Immature natural killer cell (primary cell): ENCODE data around the gene CAPN12. TPM values are rescaled to one million over a fixed set of nuclear protein-coding genes. Genes with fewer than 3 reads are reported as not detected.

Experiments
- DNase-seq, 3 donors: peaks; one replicate each; pipeline ENCODE4 v3.0.0; 2022; ENCODE audit warnings: mixed read lengths in 1 of 3
- H3K27ac Mint-ChIP-seq, 6 donors: one replicate each; pipeline ENCODE4 v1.8.0; 2020; ENCODE audit warnings: mixed read lengths in 6 of 6, mild to moderate bottlenecking in 5 of 6, inconsistent platforms in 4 of 6, moderate library complexity in 3 of 6
- H3K27me3 Mint-ChIP-seq, 3 donors: one replicate each; pipeline ENCODE4 v1.8.0; 2020 to 2021; ENCODE audit warnings: low read depth in 3 of 3, mild to moderate bottlenecking in 3 of 3, mixed read lengths in 3 of 3, moderate library complexity in 3 of 3, inconsistent platforms in 1 of 3
- H3K36me3 Mint-ChIP-seq, 3 donors: one replicate each; pipeline ENCODE4 v1.8.0; 2020; ENCODE audit warnings: mixed read lengths in 3 of 3, inconsistent platforms in 2 of 3, mild to moderate bottlenecking in 2 of 3
- H3K4me1 Mint-ChIP-seq, 2 donors: one replicate each; pipeline ENCODE4 v1.8.0; 2020; ENCODE audit warnings: inconsistent platforms in 2 of 2, mild to moderate bottlenecking in 2 of 2, mixed read lengths in 2 of 2, moderate library complexity in 1 of 2
- H3K4me3 Mint-ChIP-seq, 5 donors: one replicate each; pipeline ENCODE4 v1.8.0; 2020; ENCODE audit warnings: mild to moderate bottlenecking in 5 of 5, mixed read lengths in 5 of 5, inconsistent platforms in 3 of 5, moderate library complexity in 3 of 5
- H3K9me3 Mint-ChIP-seq, 6 donors: one replicate each; pipeline ENCODE4 v1.8.0; 2020; ENCODE audit warnings: mild to moderate bottlenecking in 6 of 6, mixed read lengths in 6 of 6, inconsistent platforms in 4 of 6, moderate library complexity in 3 of 6
- polyA plus RNA-seq, 3 donors: library from polyadenylated mRNA; unstranded; fragments of 300-500 nt; fragmentation: Illumina TruSeq; gene quantifications; one replicate each; pipeline ENCODE4 v1.2.3, GENCODE V29; 2021

CAPN12 gene
- polyA plus RNA-seq, 3 donors from 2014 or later = 25.7 to 72.8 (median 55.1) TPM

DNA sequence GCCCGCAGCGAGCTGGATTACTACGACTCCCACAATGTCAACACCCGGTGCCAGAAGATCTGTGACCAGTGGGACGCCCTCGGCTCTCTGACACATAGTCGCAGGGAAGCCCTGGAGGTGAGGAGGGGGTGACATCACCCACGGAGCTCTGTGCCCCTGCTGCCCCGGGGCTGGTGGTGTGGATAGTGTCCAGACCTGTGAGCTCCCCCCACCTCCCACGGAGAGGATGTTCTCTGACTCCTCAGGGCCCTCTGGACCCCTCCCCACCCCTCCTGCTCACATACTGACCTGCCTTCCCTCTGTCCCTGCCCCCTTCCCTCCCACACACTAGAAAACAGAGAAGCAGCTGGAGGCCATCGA lies 20.7 kb downstream of the CAPN12 start:
- peak overlapping the region in 3 of 6 donors; percentile 29 to 68 (median 66) for H3K27ac Mint-ChIP-seq
- no peaks in the 10 kb centered on the region for H3K9me3 Mint-ChIP-seq
- H3K4me1 Mint-ChIP-seq = peaks cover 24 to 33% of the 10 kb centered on the region in 2 donors
- no peak for DNase-seq
- H3K27me3 Mint-ChIP-seq = peaks cover 5 to 14% (median 6%) of the 10 kb centered on the region in 3 donors
- H3K4me3 Mint-ChIP-seq = no peak overlapping the region
- H3K36me3 Mint-ChIP-seq = peaks cover 0 to 11% (median 5%) of the 10 kb centered on the region in 3 donors

GRCh38 chr19:38722947-38723605 lies 21.2 kb downstream of the CAPN12 start:
- Mint-ChIP-seq H3K36me3 (peaks cover 0 to 11% (median 5%) of the 10 kb centered on the region in 3 donors), H3K27me3 (peaks cover 5 to 11% (median 6%) of the 10 kb centered on the region in 3 donors), H3K4me3 (no peak overlapping the region), H3K27ac (peak overlapping the region in 5 of 6 donors; percentile 28 to 68 (median 49)), H3K4me1 (peaks cover 24 to 31% of the 10 kb centered on the region in 2 donors), H3K9me3 (no peaks in the 10 kb centered on the region)
- DNase-seq = no peak

DNA sequence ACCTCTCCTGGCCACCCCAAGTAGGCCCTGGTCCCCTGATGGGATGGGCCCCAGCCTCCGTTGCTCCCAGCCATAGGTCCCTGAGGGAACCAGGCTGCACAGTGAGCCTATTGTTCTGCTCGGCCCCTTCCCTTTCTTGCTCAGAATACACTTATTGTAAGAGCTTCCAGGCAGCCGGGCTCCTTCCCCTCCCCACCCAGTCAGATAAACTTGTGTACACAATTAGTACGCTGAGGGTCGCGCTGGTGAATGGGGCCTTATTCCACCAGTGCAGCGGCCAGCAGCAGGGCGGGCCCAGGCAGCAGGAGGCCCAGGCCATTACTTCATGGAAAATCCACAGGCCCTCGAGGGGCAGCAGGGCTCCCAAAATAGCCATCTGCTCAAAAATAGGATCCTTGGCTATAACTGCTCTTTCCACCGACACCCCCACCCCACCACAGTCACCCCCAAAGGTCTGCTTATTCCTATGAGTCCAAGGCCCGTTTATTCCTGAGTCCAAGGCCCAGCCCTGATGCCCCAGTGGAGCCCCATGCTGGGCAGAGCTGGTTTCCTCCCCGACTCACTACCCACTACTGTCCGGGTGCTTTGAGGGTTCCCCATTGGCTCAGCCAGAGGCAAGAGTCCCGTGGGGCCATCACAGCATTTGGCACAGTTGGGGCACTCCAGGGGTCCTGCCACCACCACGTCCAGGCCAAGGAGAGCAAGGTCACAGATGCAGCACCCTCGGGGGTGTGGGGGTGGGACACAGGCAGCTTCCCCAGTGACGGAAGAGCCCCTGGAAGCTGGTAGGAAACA lies 22.1 kb downstream of the CAPN12 start:
- no peak overlapping the region for H3K4me3 Mint-ChIP-seq
- H3K9me3 Mint-ChIP-seq = no peaks in the 10 kb centered on the region
- no peak for DNase-seq
- peaks cover 24% of the 10 kb centered on the region in 2 donors for H3K4me1 Mint-ChIP-seq
- H3K36me3 Mint-ChIP-seq = peaks cover 0 to 11% (median 5%) of the 10 kb centered on the region in 3 donors
- peak overlapping the region in 2 of 6 donors; percentile 26 to 45 for H3K27ac Mint-ChIP-seq
- peaks cover 5 to 9% (median 6%) of the 10 kb centered on the region in 3 donors for H3K27me3 Mint-ChIP-seq

DNA sequence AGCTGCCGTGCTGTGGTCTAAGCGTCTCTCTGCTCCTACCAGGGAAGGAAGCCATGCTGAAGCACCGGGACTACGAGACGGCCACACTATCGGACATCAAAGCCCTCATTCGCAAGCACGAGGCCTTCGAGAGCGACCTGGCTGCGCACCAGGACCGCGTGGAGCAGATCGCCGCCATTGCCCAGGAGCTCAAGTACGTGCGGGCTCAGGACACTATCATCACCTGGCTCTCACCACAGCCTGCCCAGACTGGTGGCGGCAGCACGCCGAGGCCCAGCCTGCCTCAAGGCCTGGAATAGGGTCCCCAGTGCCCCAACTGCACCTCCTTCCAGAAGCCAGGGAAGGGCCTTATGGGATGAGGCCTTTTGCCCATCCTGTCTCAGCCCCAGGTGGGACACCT lies 22.8 kb downstream of the CAPN12 start:
- Mint-ChIP-seq H3K27me3 (peaks cover under 1 to 7% (median 2%) of the 10 kb centered on the region in 3 donors), H3K4me1 (peaks cover 17% of the 10 kb centered on the region in 2 donors), H3K4me3 (no peak overlapping the region), H3K9me3 (no peaks in the 10 kb centered on the region), H3K27ac (peak overlapping the region in 2 of 6 donors; percentile 29 to 51), H3K36me3 (peaks cover 0 to 10% (median 3%) of the 10 kb centered on the region in 3 donors)
- DNase-seq = no peak

DNA sequence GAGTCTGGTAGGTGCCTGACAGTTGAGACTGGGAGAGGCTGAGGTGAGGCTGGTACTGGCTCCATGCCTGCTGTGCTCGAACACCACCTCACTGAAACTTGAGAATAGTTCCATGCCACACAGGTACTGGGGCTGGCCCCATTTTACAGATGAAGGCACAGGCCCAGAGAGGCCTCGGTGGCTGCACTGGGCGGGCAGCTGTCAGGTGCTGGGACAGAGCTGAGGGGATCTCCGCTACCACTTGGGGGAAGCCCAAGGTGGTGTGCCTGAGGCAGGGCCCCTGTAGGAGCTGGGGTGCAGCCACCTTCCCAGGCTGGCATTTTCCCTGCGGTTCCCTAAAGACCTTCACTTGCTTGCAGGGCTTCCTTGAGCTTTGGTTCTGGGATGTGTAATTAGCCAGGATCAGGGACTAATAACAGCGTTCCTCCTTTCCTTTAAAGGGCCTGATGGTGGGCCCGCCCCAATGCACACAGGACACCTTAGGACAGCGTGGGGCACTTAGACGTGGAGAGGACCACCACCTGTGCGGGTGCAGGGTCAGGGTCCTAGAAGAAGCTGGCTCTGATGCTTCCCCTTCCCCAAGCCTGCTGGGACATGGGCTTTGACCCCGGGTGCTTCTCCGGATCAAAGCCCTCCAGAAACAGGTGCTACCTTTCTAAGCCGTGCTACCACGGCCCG lies 23.6 kb downstream of the CAPN12 start:
- H3K27ac Mint-ChIP-seq = peak overlapping the region in 1 of 6 donors; percentile 29
- DNase-seq = no peak
- H3K36me3 Mint-ChIP-seq = peaks cover 0 to 6% (median 0%) of the 10 kb centered on the region in 3 donors
- no peaks in the 10 kb centered on the region for H3K9me3 Mint-ChIP-seq
- H3K4me3 Mint-ChIP-seq = no peak overlapping the region
- peaks cover 9% of the 10 kb centered on the region in 2 donors for H3K4me1 Mint-ChIP-seq
- H3K27me3 Mint-ChIP-seq = peaks cover 0 to 6% (median 0%) of the 10 kb centered on the region in 3 donors

DNA sequence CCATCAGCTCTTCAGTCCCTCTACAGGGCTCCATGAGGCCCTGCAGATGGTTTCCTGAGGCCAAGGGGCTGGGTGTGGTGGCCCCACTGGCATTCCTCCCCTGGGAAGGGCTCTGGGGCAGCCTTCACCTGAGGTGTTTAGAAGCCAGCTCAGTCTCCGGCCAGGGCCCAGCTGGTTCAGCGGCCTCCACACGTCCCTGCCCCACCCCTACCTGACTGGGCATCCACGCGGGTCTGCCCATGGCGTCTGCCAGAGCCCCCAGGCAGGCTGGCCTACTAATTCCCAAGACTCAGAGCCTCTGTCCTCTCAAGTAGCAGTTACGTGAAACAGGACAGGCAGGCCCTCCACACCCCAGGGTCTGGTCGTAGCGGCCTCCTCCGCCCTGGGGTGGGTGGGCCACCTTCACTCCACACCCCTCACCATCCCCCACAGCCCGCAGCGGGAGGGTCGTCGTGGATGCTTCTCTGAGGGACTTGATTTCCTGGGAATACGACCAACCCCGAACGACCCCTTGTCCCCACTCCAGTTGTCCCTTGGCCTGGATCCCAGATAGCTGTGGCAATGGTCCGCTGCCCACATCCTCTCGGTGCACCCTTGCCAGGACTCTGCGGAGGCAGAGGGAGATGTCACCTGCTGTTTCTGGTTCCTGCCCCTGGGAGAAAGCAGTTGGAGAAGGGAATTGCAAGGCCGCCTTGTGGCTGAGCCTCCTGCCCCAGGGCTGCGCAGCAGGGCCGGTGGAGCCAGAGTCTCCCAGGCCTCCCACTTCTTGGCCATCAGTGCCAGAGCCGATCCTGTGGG lies 24.3 kb downstream of the CAPN12 start:
- Mint-ChIP-seq H3K9me3 (no peaks in the 10 kb centered on the region), H3K27me3 (peaks cover 0 to 6% (median 0%) of the 10 kb centered on the region in 3 donors), H3K4me1 (peaks cover 3 to 5% of the 10 kb centered on the region in 2 donors), H3K4me3 (no peak overlapping the region), H3K36me3 (peaks cover 0 to 6% (median 0%) of the 10 kb centered on the region in 3 donors), H3K27ac (peak overlapping the region in 2 of 6 donors; percentile 48 to 58)
- no peak for DNase-seq

GRCh38 chr19:38718747-38719543 lies 25.3 kb downstream of the CAPN12 start:
- H3K27me3 Mint-ChIP-seq = peaks cover 0 to 6% (median 0%) of the 10 kb centered on the region in 3 donors
- H3K4me3 Mint-ChIP-seq = no peak overlapping the region
- H3K36me3 Mint-ChIP-seq = peaks cover 0 to 6% (median 0%) of the 10 kb centered on the region in 3 donors
- no peaks in the 10 kb centered on the region for H3K9me3 Mint-ChIP-seq
- DNase-seq = no peak
- H3K4me1 Mint-ChIP-seq = peaks cover 0 to 3% of the 10 kb centered on the region in 2 donors
- peak overlapping the region in 1 of 6 donors; percentile 58 for H3K27ac Mint-ChIP-seq

- peaks cover 0 to 12% (median 3%) of the 10 kb centered on the region in 3 donors for H3K36me3 Mint-ChIP-seq
- H3K4me1 Mint-ChIP-seq = peaks cover 2 to 5% of the 10 kb centered on the region in 2 donors
- DNase-seq = no peak
- no peak overlapping the region for H3K4me3 Mint-ChIP-seq
- no peak overlapping the region for H3K27ac Mint-ChIP-seq
- no peaks in the 10 kb centered on the region for H3K9me3 Mint-ChIP-seq
- H3K27me3 Mint-ChIP-seq = peaks cover 0 to 3% (median 2%) of the 10 kb centered on the region in 3 donors
Observed at GRCh38 chr19:38717855-38718254, 26.4 kb downstream of the CAPN12 start.

DNA sequence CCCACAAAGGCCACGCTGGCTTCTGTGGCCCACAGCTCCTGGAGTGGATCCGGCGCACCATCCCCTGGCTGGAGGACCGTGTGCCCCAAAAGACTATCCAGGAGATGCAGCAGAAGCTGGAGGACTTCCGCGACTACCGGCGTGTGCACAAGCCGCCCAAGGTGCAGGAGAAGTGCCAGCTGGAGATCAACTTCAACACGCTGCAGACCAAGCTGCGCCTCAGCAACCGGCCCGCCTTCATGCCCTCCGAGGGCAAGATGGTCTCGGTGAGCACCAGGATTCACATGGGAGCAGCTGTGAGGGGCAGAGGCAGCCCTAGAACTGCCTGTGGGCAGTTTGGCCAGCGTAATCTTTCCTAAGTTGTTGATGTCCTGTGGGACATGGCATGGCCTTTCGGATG lies 27.2 kb downstream of the CAPN12 start:
- Mint-ChIP-seq H3K27me3 (peaks cover 0 to 3% (median 2%) of the 10 kb centered on the region in 3 donors), H3K9me3 (no peaks in the 10 kb centered on the region), H3K27ac (peak overlapping the region in 1 of 6 donors; percentile 34), H3K36me3 (peaks cover 0 to 12% (median 3%) of the 10 kb centered on the region in 3 donors), H3K4me1 (peaks cover 2 to 5% of the 10 kb centered on the region in 2 donors), H3K4me3 (no peak overlapping the region)
- no peak for DNase-seq

GRCh38 chr19:38715555-38715954 lies 28.7 kb downstream of the CAPN12 start:
- Mint-ChIP-seq H3K36me3 (peaks cover 2 to 15% (median 4%) of the 10 kb centered on the region in 3 donors), H3K27me3 (peaks cover 0 to 4% (median 3%) of the 10 kb centered on the region in 3 donors), H3K4me1 (peaks cover 2 to 5% of the 10 kb centered on the region in 2 donors), H3K27ac (peak overlapping the region in 1 of 6 donors; percentile 29), H3K9me3 (no peaks in the 10 kb centered on the region), H3K4me3 (no peak overlapping the region)
- no peak for DNase-seq

DNA sequence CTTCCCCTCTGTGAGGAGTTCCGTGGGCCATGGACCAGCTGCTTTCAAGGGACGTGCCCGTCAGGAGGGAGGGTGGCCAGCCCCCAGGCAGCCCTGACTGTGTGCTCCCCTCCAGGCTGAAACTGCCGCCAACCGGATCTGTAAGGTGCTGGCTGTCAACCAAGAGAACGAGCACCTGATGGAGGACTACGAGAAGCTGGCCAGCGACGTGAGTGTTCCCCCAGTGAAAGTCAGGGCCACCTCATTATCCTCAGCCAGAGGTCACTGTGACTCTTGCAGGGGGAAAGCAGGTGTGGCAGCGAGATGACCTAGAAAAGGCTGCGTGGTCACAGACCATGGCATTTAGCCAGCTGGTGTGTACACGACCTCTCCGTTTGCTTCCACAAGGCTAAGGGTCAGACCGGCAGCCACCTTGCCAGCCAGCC lies 29.9 kb downstream of the CAPN12 start:
- Mint-ChIP-seq H3K27ac (peak overlapping the region in 2 of 6 donors; percentile 23 to 72), H3K4me1 (peaks cover 2 to 5% of the 10 kb centered on the region in 2 donors), H3K4me3 (no peak overlapping the region), H3K36me3 (peaks cover 6 to 20% (median 8%) of the 10 kb centered on the region in 3 donors), H3K9me3 (no peaks in the 10 kb centered on the region), H3K27me3 (peaks cover 0 to 4% (median 3%) of the 10 kb centered on the region in 3 donors)
- no peak for DNase-seq

- peaks cover 6 to 23% (median 8%) of the 10 kb centered on the region in 3 donors for H3K36me3 Mint-ChIP-seq
- peaks cover 0 to 3% (median 2%) of the 10 kb centered on the region in 3 donors for H3K27me3 Mint-ChIP-seq
- H3K27ac Mint-ChIP-seq = peak overlapping the region in 4 of 6 donors; percentile 40 to 71 (median 46)
- H3K4me3 Mint-ChIP-seq = no peak overlapping the region
- DNase-seq = no peak
- no peaks in the 10 kb centered on the region for H3K9me3 Mint-ChIP-seq
- peaks cover 2 to 5% of the 10 kb centered on the region in 2 donors for H3K4me1 Mint-ChIP-seq
Observed at GRCh38 chr19:38713865-38714264, 30.4 kb downstream of the CAPN12 start.
